DMS114 treated with DMSO at 0.1 percent for 48 hours (cell line): ENCODE results near the gene RPRD2.
A peak's percentile ranks its signal among the peaks of the same experiment; 100 is the strongest.

ENCODE experiments used
- DNase-seq: peaks from one replicate; lab custom pipeline; 2025; ENCODE audit not compliant: unreplicated experiment; lab: John Stamatoyannopoulos, UW

The RPRD2 gene

DNA sequence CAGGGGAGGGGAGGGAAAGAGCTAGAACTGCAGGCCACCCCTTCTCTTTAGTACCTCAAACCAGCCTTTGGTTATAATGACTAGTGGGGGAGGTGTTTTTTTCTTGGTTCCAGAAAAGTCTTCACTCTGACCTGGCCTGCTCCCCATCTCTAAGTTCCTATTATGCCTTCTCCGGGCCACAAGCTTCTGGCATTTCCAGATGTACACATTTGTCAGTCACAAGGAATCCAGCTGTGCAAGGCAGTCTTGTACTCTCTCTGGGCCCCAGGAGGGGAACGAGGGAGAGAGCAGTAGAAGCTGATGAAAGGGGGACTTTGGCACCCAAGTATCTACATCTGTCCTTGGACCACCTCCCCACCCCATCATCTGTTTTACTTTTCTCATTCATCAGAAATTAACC lies 148.9 kb downstream of the RPRD2 start:
- DNase-seq = no peak

GRCh38 chr1:150513351-150513791 lies 149.4 kb downstream of the RPRD2 start:
- no peak for DNase-seq

DNA sequence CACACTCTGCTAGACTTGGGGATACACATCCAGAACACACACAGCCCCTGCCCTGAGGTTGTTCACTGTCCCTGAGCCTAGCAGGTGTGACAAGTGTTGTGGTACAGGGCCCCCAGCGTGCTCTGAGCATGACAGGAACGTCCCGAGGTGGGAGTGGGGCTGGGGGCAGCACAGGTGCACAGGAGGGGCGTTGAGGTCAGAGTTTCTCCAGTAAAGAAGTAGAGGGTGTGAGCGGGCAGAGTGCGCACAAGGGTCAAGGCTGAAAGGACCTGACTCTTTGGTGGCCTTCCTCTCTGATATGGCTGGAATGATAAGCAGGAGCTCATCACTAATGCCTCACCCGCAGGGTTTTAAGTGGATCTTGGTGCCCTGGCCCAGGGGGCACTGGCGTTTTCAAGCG lies 150.3 kb downstream of the RPRD2 start:
- no peak for DNase-seq

- DNase-seq = no peak
Measured at GRCh38 chr1:150514913-150515327, 151.0 kb downstream of the RPRD2 start.

DNA sequence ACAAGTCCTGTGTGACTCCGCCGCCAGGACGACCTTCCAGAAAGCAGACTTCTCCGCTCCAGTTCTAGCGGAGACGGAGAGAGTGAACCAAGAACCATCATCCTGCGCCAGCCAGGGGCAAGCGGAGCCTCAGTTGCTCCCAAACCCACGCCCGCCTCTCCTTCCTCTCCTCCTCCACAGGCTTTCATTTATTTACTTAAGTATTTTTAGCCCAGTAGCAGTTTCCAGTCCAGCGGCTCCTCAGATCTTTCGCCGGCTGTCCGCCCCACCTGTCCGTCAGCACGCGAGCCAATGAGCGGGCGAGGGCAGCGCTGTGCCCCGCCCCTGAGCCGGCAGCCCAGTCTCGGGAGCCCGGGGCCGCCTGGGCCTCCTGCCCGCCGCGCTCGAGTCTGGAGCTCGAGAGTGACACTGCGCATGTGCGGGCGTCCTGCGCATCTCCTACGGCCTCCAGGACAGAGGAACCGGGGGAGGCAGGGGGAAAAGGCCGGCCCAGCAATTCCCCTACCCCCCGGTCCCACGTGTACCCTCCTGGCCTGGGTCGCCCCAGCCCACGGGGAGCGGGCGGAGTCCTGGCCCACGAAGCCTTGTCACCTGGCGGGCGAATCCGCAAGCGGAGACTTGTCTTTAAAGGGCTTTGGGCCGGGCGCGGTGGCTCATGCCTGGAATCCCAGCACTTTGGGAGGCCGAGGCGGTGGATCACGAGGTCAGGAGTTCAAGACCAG lies 151.5 kb downstream of the RPRD2 start, which contains the start of gene FALEC:
FALEC (plus strand) TSS at position 425 of the 722 bp plus-strand sequence.
- peak; percentile 97 for DNase-seq

DNA sequence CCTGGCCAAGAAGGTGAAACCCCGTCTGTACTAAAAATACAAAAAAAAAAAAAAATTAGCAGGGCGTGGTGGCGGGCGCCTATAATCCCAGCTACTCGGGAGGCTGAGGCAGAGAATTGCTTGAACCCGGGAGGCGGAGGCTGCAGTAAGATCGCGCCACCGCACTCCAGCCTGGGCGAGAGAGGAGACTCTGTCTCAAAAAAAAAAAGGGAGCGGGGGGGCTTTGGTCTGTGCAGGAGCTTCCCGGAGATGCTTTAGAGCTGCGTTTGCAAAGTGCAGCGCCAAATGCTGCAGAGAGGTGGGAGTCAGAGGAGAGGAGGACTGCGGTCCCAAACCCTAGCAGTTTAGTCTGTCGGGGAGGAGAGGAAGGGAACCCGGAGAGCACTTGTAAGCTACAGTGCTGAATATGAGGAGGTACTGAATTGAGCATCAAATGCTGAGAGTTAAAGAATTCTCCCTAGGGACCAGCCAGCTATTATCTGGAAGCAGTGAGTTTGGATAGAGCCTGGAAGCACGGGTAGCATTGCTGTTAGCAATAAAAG lies 152.2 kb downstream of the RPRD2 start:
- DNase-seq = peak; percentile 55

- DNase-seq = peak; percentile 55
Measured at GRCh38 chr1:150516616-150517015, 152.7 kb downstream of the RPRD2 start.

- DNase-seq = no peak
Measured at GRCh38 chr1:150521196-150521968, 157.4 kb downstream of the RPRD2 start.

GRCh38 chr1:150525348-150525747 lies 161.4 kb downstream of the RPRD2 start:
- DNase-seq = no peak
